ENCODE data around the gene SACS.
"Not testable (repeated sequence)": the region's sequence is repeated elsewhere in the genome, so short reads cannot be mapped to it uniquely, and the experiment has no call there.

The SACS gene

GRCh38 chr13:23350009-23350408, 83.5 kb downstream of the SACS start:
- FAIRE-seq, result no peak

GRCh38 chr13:23349161-23349897, 84.2 kb downstream of the SACS start:
- no peak for FAIRE-seq

- no peak for FAIRE-seq
Measured at GRCh38 chr13:23348262-23349127, 85.0 kb downstream of the SACS start.

- no peak for FAIRE-seq
Measured at GRCh38 chr13:23347601-23348000, 85.9 kb downstream of the SACS start.

- no peak for FAIRE-seq
Measured at GRCh38 chr13:23344931-23345595, 88.4 kb downstream of the SACS start.

GRCh38 chr13:23339225-23339624, 94.3 kb downstream of the SACS start:
- no peak for FAIRE-seq

GRCh38 chr13:23330356-23330755, 103.1 kb downstream of the SACS start:
- no peak for FAIRE-seq

- FAIRE-seq, result no peak
Measured at GRCh38 chr13:23325191-23325590, 108.3 kb downstream of the SACS start.

GRCh38 chr13:23323946-23324709, 109.4 kb downstream of the SACS start:
- no peak for FAIRE-seq

GRCh38 chr13:23322353-23323336, 110.9 kb downstream of the SACS start:
- FAIRE-seq, result no peak

- no peak for FAIRE-seq
Measured at GRCh38 chr13:23321535-23322241, 111.8 kb downstream of the SACS start.

- FAIRE-seq, result no peak
Measured at GRCh38 chr13:23320926-23321534, 112.5 kb downstream of the SACS start.

- no peak for FAIRE-seq
Measured at GRCh38 chr13:23319883-23320224, 113.6 kb downstream of the SACS start.

- FAIRE-seq, result not testable (repeated sequence)
Measured at GRCh38 chr13:23314837-23315236, 118.7 kb downstream of the SACS start.

GRCh38 chr13:23292586-23292985, 140.9 kb downstream of the SACS start:
- no peak for FAIRE-seq

- FAIRE-seq, result no peak
Measured at GRCh38 chr13:23289917-23290357, 143.6 kb downstream of the SACS start.

- no peak for FAIRE-seq
Measured at GRCh38 chr13:23288995-23289394, 144.5 kb downstream of the SACS start.

GRCh38 chr13:23288564-23288963, 144.9 kb downstream of the SACS start:
- FAIRE-seq, result no peak

- FAIRE-seq, result no peak
Measured at GRCh38 chr13:23279321-23279720, 154.2 kb downstream of the SACS start.
